Activated CD4-positive, alpha-beta T cell treated with anti-CD3 and anti-CD28 coated beads, Interleukin-2, amount 50 U/mL, for 16 hours (primary cell): ENCODE data around the gene ZNF414.
"Not testable (repeated sequence)": the region's sequence is repeated elsewhere in the genome, so short reads cannot be mapped to it uniquely, and the experiment has no call there.

Source experiments
- DNase-seq: peaks from one replicate; pipeline ENCODE4 v3.0.0-alpha.2; 2020

Gene ZNF414

GRCh38 chr19:8517551-8518442, 3.8 kb upstream of the ZNF414 start:
- peak; percentile 45 for DNase-seq

DNA sequence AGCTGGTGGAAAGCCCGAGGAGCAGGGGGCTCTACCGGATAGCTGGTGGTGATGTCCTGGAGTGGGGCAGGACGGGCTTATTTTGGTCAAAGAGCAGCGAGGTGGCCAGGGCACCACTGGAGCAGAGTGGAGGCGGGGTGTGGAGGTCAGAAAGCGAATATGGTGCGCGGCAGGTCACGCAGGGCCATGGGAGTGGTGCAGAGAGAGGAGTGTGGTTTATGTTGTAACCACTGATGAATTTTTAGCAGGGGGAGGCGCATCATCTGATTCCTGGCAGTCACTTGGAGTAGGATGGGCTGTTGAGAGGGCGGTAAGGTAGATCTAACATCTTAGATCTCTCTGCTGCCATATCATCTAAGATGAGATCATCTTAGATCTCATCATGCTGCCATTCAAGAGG, 1.4 kb upstream of the ZNF414 start:
- peak; percentile 48 for DNase-seq

DNA sequence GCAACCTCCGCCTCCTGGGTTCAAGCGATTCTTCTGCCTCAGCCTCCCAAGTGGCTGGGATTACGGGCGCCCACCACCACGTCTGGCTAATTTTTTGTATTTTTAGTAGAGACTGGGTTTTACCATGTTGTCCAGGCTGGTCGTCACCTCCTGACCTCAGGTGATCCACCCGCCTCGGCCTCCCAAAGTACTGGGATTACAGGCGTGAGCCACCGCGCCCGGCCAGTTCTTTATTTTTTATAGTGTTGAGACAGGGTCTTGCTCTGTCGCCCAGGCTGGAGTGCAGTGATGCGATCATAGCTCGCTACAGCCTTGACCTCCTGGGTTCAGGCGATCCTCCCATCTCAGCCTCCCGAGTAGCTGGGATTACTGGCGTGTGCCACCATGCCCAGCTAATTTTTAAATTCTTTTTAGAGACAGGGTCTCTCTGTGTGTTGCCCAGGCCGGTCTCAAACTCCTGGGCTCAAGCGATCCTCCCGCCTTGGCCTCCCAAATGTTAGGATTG, 590 bp upstream of the ZNF414 start:
- DNase-seq: not testable (repeated sequence)

GRCh38 chr19:8513036-8513686, 806 bp downstream of the ZNF414 start:
- no peak for DNase-seq

DNA sequence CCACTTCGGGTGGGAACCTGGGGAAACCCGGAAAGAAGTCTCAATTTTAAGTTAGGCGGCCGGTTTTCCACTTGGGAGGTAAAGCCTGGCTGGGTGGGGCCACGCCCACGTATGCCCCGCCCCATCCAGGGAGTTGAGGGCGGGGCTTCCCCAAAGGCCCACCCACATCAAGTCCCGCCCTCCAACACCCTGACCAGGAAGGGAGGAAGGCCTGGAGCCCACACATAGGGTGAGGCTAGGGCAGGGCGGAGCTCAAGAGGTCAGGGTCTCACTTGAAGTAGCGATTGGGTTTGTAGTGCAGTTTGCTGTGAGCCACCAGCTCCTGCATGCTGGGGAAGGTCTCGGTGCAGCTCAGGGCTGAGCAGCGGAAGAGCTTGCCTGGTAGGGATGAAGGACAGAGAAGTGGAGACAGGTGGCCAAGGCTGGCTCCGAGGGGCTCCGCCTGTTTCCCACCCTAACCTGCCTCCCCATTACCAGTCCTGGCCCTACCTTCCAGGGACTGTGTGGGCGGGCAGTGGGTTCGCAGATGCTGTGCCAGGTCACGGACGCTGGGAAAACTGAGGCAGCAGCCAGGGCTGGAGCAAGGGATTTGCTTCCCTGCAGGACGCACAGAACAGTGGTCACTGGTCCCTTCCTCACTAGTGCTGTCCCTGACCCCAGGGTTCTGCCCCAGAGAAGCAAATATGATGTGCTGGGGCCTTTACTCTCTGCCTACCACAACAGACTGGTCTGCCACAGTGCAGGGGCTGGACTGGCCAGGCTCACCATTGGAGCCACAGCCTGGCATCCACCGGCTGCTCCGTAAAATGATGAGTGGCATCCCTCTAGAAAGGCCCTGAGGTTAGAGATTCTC, 1.6 kb downstream of the ZNF414 start:
- DNase-seq: peak; percentile 41

GRCh38 chr19:8511573-8512101, 2.3 kb downstream of the ZNF414 start:
- DNase-seq: no peak

GRCh38 chr19:8510589-8511115, 3.3 kb downstream of the ZNF414 start:
- no peak for DNase-seq

GRCh38 chr19:8506402-8506957, 7.5 kb downstream of the ZNF414 start:
- no peak for DNase-seq

DNA sequence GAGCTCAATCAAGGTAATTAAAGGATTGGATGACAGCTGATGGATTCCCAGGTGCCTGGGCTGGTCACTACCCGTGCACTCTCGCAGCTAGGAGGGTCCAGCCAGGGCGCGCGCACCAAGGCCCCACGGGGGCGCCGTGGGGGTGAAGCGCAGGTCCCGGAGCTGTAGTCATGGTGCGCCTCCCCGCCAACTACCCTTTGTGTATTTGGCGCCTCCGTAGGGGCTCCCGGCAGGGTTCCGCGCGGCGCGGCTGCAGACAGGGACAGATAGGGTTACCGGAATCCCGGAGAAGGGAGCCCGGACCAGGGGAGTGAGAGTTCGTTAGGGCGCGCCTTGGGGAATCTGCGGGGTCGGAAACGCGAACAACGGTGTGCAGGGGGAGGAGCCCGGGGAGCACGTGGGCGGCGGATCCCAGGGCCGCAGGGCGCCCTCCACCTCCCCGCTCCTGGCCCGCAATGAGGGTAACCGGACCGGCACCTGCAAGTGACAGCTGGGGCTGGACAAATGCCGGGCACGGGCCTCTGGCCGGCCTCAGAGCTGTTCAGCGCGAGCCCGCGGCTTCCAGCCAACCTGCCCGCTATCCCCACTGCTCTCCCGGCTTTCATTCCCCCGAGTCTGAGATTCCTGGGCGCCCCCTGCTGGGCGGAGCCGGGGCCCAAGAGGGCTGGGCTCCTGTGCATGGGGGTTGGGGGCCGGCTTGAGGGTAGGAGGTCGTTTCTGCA, 8.1 kb downstream of the ZNF414 start:
- DNase-seq: peak; percentile 77

GRCh38 chr19:8504919-8505318, 9.0 kb downstream of the ZNF414 start:
- no peak for DNase-seq

GRCh38 chr19:8504171-8504570, 9.8 kb downstream of the ZNF414 start:
- no peak for DNase-seq

- DNase-seq: no peak
These were observed 10.5 kb downstream of the ZNF414 start for GRCh38 chr19:8503510-8503909.

DNA sequence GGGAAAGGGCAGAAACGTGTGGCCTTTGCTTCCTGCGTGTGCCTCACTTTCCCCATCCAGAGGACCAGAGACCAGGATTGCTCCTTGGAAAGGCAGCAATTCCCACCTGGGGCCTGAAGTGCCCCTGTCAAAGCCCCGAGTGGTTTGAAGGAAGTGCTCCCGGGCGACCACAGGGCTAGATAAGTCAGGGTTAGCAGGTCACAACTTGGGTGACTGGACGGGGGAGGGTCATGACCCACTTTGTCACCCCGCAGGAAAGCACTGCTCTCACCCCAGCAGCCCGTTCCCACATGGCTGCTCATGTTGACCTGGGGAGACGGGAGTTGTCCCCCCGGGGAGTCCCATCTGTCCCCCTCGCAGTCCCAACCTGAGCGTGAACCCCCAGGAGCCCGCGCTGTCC, 12.0 kb downstream of the ZNF414 start:
- DNase-seq: no peak

DNA sequence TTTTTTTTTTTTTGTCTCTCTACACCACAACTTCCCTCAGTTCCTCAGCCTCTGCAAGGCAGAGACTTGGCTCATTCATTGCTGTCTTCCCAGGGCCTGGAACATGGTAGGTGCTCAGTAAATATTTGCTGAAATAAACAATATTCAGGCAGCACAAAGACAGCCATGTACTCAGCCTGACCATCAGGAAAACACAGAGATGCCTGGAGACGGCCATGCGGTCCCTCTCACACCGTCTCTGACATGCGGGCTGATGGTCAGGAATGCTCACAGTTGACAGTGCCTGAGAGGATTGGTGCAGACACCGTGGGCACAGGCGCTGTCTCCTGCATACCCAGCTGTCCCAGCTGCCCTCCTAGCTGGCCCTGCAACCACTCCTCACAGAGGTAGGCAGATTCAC, 12.5 kb downstream of the ZNF414 start:
- DNase-seq: no peak

- no peak for DNase-seq
These were observed 13.8 kb downstream of the ZNF414 start for GRCh38 chr19:8500158-8500557.

- no peak for DNase-seq
These were observed 14.7 kb downstream of the ZNF414 start for GRCh38 chr19:8499048-8499833.

- no peak for DNase-seq
These were observed 15.7 kb downstream of the ZNF414 start for GRCh38 chr19:8498295-8498694.

GRCh38 chr19:8494158-8494557, 19.8 kb downstream of the ZNF414 start:
- DNase-seq: no peak

- no peak for DNase-seq
These were observed 22.4 kb downstream of the ZNF414 start for GRCh38 chr19:8491574-8491973.

DNA sequence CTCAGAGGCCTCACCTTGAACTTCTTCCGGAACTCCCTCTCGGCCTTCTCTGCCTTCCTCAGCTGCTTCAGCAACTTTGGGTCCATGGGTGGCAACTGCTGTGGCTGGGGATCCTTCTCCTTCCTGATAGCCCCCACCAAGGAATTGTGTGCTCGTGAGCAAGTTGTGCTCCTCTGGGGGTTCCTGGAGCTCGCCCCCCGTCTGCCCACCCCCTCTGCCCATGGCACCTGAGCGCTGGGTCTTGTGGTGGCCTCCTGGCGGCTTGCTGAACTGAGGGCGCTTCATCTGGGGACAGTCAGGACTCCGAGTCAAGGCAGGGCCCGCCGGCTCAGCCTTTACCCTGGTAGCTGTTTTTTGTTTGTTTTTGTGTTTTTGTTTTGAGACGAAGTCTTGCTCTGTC, 23.1 kb downstream of the ZNF414 start:
- DNase-seq: no peak

DNA sequence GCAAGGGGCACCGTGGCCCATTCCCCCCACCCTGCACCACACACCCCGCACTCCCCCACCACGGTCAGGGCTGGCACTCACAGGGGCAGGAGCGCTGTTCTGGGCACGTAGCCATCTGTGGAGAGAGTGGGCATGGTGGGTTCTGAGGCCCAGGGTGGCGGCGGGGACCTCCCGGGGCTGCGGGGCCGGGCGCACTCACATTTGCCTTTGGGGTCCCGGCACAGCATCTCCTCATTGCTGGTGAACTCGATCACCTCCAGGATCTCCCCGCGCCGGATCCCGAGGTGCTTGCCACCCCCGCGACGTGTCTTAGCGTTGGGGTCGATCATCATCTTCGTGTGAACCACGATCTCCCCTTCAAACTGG, 23.6 kb downstream of the ZNF414 start:
- DNase-seq: no peak
